ENCODE results near the gene SLC35E1.
A peak's percentile ranks its signal among the peaks of the same experiment; 100 is the strongest.

SLC35E1 gene

GRCh38 chr19:16598848-16599247 is 26.6 kb upstream of the SLC35E1 start:
- no peak for DNase-seq (ENCODE audit: low spot score)

- DNase-seq (ENCODE audit: low spot score), result no peak
These were observed 24.2 kb upstream of the SLC35E1 start for GRCh38 chr19:16596399-16596798.

DNA sequence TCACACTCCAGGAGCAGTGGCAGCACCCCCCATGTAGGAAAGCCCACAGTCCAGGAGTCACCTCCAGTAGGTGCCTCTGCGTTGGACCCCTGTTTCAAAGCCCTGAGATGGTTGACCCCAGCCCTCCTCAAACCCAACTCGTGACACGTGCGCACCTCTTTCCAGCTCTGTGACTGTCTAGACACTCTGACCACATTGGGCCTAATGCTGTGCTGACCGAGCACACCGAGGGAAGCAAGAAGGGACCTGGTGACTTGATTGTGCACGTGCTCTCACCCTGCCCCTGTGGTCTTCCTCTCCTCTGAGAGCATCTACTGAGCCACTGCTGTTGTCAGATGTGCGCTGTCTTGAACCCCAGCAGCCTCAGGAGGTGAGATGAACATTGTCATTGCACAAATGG is 22.9 kb upstream of the SLC35E1 start:
- DNase-seq (ENCODE audit: low spot score), result no peak

- DNase-seq (ENCODE audit: low spot score), result peak; percentile 44
These were observed 22.5 kb upstream of the SLC35E1 start for GRCh38 chr19:16594681-16595091.

- peak; percentile 50 for DNase-seq (ENCODE audit: low spot score)
These were observed 21.9 kb upstream of the SLC35E1 start for GRCh38 chr19:16594131-16594586.

GRCh38 chr19:16593181-16593580 is 21.0 kb upstream of the SLC35E1 start:
- no peak for DNase-seq (ENCODE audit: low spot score)

GRCh38 chr19:16591803-16592556 is 19.8 kb upstream of the SLC35E1 start:
- DNase-seq (ENCODE audit: low spot score), result no peak

DNA sequence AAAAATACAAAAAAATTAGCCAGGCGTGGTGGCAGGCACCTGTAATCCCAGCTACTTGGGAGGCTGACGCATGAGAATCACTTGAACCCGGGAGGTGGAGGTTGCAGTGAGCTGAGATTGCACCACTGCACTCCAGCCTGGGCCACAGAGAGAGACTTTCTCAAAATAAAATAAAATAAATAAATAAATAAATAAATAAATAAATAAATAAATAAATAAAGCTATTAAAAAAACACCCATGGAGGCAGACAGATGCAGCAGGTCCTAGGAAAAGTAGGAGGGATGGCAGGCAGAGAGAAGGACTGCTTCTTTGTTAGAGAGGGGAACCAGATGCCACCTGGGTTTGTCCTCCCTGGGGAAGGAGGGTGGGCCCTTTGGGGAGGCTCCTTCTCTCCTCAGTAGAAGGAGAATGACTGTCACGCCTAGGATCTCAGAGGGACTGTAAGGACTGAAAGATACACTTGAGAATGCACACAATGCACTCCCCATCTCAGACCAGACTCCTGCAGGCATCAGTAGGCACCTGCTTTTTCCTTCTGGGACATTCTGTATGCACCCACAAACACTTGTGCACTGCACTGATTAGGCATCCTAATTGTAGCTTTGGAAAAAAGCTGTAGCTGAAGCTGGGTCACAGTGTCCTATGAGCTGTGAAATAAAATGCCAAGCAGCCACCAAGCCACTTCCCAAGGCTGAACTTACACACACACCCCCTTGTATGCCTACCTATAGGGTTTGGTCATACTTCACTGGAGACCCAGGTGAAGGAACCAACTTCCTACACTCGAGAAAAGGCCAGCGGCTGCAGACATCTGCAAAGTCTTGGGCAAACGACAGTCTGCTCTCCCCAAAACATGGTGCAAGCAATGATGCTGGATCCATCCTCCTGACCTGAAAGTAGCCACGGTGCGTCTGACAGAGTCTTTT is 18.9 kb upstream of the SLC35E1 start:
- DNase-seq (ENCODE audit: low spot score), result no peak

DNA sequence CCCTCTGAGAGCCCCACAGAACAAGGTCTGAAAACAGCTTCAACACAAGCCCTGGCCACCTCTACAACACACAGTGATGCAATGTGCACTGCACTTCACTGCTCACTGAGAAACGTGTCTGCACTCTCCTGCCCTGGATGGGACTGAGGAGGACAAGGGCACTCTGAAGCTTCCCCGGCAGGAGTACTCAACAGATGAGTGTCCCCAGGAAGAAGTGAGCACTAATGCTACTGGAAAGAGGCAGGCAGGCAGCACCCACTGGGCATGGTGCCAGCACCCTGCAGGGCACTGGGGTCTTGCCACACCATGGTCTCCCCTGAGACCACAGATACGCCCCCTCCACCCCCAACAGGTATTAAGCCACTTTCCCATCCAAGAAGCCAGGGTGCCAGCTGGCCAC is 17.7 kb upstream of the SLC35E1 start:
- DNase-seq (ENCODE audit: low spot score), result no peak

DNA sequence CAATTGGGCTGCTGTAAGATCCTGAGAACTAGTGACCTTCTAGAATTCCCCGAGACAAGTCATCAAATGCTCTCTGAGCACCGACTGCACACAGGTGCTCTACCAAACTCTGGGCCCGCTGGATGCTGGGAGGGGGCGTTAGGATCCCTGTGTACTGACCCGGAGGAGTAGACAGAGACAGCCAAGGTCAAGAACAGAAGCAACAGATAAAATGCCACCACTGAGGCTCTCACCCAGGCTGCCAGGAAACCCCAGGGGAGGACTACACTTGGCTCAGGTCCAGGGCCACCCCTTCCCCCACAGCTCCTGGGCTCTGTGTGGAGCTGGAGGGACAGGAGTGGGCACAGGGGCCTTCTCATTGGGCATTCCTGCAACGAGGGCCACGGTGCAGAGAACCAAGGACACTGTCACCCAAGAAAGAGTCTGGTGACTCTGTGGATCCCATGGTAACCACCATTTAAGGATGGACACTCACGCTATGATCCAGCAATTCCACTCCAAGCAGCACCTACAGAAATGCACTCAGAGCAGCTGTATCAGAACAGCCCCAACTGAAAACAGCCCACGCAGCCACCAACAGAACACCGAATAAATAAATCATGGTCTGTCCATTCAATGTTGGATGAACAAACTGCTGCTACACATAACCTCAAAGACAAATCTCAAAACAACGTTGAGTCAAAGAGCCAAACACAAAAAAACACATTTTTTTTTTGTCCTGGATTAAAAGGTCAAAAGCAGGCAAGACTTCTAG is 16.8 kb upstream of the SLC35E1 start:
- no peak for DNase-seq (ENCODE audit: low spot score)

DNA sequence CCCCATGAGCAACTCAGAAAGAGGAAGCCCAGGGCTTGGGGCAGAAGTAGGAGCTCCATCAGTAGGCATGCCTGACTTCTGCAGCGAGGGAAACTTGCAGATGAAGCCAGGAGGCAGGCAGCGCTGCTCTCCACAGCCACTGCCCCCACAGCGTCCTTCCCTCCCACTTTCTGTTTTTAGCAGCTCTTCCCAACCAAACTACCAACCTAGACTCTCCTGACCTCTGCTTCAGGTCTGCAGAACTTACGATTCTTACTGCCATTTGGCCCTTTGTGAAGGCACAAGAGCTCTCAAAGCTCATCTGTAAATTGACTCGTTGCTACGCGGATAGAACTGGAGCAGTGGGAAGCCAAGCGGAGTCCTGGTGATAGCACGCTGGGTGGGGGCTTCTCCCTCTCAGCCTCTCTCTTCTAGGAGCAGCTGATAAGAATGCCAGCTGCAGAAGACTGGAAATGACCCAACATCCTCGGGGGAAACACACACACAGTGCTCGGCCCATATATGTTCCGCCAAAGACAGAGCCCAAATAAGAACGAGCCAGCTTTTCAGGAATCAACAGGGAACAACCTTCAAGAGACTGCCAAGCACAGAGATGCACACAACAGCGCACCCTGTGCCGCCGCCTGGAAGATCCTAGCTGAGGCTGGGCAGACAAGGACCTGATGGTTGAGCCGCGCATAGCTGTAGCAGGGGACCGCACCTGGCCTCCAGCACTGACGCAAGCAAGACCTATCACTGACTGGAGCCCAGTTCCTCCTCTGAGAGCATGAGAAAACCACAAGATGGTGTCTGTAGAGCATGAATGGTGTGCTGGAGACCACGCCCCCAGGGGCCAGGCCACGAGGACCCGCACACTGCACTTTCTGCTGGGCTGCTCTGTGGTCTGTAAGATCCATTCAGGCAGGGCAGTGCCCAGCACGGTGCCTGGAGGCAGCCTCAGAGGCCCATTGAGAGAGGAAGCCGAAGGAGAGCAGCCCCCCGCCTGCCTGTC is 15.9 kb upstream of the SLC35E1 start:
- peak; percentile 55 for DNase-seq (ENCODE audit: low spot score)

GRCh38 chr19:16586991-16587832 is 15.0 kb upstream of the SLC35E1 start:
- DNase-seq (ENCODE audit: low spot score), result peak; percentile 62

GRCh38 chr19:16586477-16586871 is 14.3 kb upstream of the SLC35E1 start:
- DNase-seq (ENCODE audit: low spot score), result no peak

DNA sequence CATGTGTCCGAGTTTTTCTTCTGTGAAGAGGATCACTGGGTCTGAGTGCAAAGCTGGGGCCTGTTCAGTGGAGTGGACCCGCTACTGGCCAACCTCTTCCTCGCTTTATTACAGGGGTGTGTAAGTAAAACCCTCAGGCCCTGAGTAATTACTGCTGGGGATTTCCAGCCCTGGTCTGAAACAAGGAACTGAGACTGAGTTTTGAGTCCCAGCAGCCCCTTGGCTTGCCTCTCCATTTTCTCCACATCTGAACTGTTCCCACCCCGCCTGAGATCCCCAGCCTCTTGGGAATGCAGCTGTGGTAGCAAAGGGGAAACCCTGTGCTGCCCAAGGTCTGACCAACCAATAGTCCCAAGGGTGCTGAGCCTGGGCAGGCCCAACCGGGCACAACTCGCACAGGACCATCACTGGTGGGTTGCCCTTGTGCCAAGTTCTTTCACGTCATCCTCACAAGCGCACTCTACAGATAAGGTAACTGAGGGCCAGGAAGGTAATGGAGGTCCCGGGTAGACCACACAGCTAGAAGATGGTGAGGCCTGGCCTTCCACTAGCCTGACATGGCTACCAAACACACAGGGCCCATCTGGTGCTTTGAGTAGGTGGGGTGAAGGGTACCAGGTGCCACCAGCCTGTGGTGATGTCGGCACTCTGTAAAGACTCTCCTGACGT is 13.7 kb upstream of the SLC35E1 start:
- peak; percentile 24 for DNase-seq (ENCODE audit: low spot score)

DNA sequence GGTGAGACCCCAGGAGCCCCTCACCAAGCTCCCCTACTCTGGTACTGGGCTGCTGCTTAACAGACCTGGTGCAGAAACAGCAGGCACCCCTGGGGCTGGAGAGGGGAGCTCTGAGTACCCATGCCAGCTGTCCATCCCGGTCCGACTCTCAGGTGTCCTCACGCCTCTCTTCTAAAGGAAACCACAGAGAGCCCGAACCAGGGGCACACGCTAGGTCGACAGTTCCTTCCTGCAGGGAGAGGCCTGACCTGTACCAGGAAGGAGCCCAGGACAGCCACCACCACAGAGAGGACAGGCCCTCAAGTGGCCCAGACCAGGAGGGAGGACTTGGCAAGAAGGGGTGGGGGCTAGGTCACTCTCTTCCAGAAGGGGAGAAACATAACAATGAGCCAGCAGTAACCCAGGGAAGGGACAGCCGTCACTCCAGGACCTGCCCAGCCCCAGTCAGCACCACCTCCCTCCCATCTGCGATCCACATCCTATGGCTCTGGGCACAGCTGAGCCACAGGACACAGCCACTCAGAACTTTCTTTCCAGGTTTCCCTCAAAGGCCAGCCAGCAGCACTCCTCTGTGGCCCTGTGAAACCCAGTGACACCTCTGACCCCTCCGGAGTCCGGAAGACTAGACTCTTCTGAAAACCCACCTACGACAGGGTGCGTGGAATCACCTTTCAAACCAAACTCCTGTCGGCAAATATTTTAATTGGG is 13.0 kb upstream of the SLC35E1 start:
- DNase-seq (ENCODE audit: low spot score), result no peak

GRCh38 chr19:16584248-16585093 is 12.3 kb upstream of the SLC35E1 start:
- DNase-seq (ENCODE audit: low spot score), result peak; percentile 89

- DNase-seq (ENCODE audit: low spot score), result no peak
These were observed 10.5 kb upstream of the SLC35E1 start for GRCh38 chr19:16582486-16583261.
